Stimulated activated CD8-positive, alpha-beta memory T cell treated with anti-CD3 and anti-CD28 coated beads, Interleukin-2, amount 100 ng/mL, for 1 hour (primary cell): ENCODE measurements around the gene SEC24B.
"Not testable (repeated sequence)": the region's sequence is repeated elsewhere in the genome, so short reads cannot be mapped to it uniquely, and the experiment has no call there.

ENCODE experiments used
- DNase-seq, 2 donors: peaks; one replicate each; pipeline ENCODE4 v3.0.0-alpha.2; 2020; ENCODE audit warnings: low read depth in 2 of 2

Gene SEC24B

DNA sequence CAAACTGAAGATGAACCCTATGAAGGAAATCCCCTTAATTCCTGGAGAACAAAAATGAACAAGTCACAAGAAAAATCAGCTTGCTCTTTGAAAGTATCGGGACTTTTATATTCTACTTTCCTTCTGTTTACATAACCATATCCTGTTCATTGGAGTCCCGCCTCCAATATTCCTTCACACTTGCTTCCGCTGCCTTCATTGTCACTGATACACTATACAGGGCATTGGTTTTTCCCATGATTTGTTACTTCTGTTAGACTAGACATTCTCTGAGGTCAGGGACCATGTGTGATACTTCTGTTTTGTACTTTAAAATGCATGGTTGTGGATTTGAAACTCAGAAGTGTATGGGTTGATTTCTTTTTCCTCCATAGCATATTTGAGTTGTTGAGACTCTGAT lies 145.2 kb downstream of the SEC24B start:
- DNase-seq, result no peak

- not testable (repeated sequence) for DNase-seq
Measured at GRCh38 chr4:109579997-109580396, 146.4 kb downstream of the SEC24B start.

DNA sequence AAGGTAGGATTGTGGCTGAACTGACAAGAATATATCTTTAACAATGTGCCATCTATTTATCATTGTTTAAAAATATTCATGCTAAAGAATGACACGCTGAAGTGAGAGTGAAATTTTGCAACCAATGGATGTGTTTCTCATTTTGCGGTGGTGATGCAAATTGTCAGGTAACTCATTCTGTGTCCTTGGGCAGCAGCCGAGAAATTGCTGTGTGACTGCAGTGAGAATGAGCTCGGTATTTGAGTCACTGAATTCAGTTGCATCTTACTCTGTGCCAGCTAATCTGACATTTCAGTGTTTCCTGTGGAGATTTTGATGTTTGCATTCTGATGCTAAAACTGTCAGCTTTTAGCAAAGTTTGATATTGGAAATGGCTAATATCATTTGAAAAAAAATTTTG lies 154.6 kb downstream of the SEC24B start:
- no peak for DNase-seq

DNA sequence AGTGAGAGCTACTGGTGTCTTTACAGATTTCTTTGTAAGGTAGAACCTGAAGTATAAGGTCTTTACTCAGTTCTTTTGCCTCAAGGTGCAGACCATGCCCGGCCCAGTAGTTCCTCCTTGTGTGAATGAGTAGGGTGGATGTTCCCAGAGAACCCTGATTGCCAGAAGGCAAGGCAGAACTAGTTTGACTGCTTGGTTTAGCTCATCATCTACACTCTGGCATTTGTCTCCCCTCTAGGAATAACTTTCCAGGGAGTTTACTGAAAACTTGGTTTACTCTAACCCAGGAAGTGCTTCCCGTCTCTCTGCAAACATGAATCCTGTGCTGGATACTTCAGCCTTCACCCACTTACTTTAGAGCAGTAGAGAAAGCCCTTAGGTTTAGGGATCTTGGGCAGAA lies 155.5 kb downstream of the SEC24B start:
- no peak for DNase-seq

DNA sequence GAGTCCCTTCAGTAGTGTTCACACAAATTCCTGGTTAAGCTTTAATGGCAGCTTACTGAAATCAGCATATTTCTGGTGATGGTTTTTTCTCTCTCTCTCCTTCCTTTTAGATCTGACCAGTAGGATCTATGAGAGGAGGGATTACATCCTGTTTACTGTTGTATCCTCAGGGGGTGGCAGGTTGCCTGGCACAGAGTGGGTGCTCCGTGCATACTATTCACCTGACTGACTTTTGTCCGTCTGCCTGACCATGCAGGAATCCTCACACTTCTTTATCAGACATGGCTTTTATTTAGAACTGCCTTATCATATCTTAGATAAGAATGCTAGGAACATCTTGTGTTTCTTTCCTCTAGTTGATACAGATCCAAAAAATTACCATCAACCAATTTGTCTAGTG lies 156.0 kb downstream of the SEC24B start:
- no peak for DNase-seq
